Activated naive CD8-positive, alpha-beta T cell treated with anti-CD3 and anti-CD28 coated beads for 36 hours (primary cell): ENCODE results near the gene UNC5B. TPM values are rescaled to one million over a fixed set of nuclear protein-coding genes. Genes with fewer than 3 reads are reported as not detected.

ENCODE experiments used
- DNase-seq: peaks from one replicate; pipeline ENCODE4 v3.0.0; 2021
- H3K27ac Mint-ChIP-seq: one replicate; pipeline ENCODE4 v1.8.0; 2022; ENCODE audit warnings: mild to moderate bottlenecking, moderate library complexity, mixed read lengths
- H3K27me3 Mint-ChIP-seq: one replicate; pipeline ENCODE4 v1.8.0; 2022; ENCODE audit warnings: mild to moderate bottlenecking, mixed read lengths
- H3K36me3 Mint-ChIP-seq: one replicate; pipeline ENCODE4 v1.8.0; 2021; ENCODE audit warnings: mild to moderate bottlenecking, mixed read lengths
- H3K4me1 Mint-ChIP-seq: one replicate; pipeline ENCODE4 v1.8.0; 2021; ENCODE audit warnings: mixed read lengths
- H3K4me3 Mint-ChIP-seq: one replicate; pipeline ENCODE4 v1.8.0; 2022; ENCODE audit warnings: mild to moderate bottlenecking, moderate library complexity, mixed read lengths
- H3K9me3 Mint-ChIP-seq: one replicate; pipeline ENCODE4 v1.8.0; 2022; ENCODE audit warnings: mixed read lengths
- total RNA-seq, 2 experiments: library from RNA; stranded (reverse); gene quantifications; one replicate each; pipeline ENCODE4 v1.2.3, GENCODE V29; 2021

Gene UNC5B
- total RNA-seq, 2 experiments from 2014 or later, result 0.04 TPM; not detected in 1

DNA sequence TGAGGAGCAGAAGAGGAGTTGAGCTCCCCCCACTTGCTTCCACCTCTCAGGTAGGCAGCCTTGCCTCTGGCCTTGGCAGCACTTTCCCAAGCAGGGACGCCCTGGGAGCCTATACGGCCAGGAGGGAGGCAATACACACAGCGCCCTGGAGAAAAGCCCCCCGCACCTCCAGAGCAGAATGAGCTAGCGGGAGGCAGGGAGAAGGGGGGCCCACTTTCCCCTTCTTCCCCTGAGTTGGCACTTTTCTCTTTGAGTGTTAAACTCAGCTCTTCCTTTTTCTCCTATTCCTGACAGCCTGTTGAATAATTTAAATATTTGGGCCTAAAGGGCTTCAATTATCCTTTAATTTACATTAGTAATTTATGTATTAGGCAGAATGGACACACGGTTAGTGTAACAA, 35.8 kb downstream of the UNC5B start:
- Mint-ChIP-seq H3K4me3 (no peak overlapping the region), H3K9me3 (no peaks in the 10 kb centered on the region), H3K36me3 (no peaks in the 10 kb centered on the region), H3K27me3 (peaks cover 13% of the 10 kb centered on the region), H3K27ac (no peak overlapping the region), H3K4me1 (no peaks in the 10 kb centered on the region)
- no peak for DNase-seq

DNA sequence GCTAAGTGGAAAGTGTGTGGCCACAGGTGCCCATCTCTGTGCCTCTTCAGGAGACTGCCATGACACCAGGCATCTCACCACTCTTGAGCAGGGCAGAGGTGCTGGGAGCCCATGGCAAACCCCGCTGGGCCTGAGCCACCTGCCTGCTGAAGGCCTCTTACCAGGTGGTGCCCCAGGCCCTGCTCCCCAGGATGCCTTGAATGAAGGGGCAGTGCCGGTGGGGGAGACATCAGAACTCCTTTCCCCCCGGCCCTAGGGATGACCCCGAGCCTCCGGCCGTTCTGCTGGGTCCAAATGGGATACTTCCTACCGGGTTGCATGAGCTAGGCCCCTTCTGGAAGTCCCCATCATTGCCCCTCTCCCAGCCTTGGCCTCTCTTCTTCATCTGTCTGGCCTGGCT, 37.6 kb downstream of the UNC5B start:
- DNase-seq, result no peak
- no peak overlapping the region for H3K27ac Mint-ChIP-seq
- peaks cover 2% of the 10 kb centered on the region for H3K27me3 Mint-ChIP-seq
- H3K36me3 Mint-ChIP-seq, result no peaks in the 10 kb centered on the region
- H3K4me3 Mint-ChIP-seq, result no peak overlapping the region
- H3K9me3 Mint-ChIP-seq, result no peaks in the 10 kb centered on the region
- H3K4me1 Mint-ChIP-seq, result no peaks in the 10 kb centered on the region

DNA sequence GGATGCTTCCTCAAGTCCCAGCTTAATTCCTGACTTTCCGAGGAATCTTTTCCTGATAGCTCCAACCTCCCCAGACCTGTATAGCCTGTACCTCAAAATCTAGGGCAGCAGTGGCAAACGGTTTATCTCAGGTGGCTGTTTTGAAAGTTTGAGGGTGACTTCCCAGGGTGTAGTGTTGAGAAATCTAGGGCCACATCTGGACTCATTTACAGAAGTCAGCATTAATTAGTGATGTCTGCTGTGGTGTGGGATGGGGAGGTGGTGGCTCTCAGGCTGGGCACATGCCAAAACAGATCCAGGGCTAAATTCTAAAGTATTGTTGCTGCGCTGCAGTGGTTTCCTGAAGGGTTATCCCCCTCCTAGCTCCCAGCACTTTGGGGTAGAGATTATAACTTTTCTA, 38.0 kb downstream of the UNC5B start:
- no peaks in the 10 kb centered on the region for H3K27me3 Mint-ChIP-seq
- no peaks in the 10 kb centered on the region for H3K9me3 Mint-ChIP-seq
- DNase-seq, result no peak
- no peaks in the 10 kb centered on the region for H3K36me3 Mint-ChIP-seq
- H3K4me3 Mint-ChIP-seq, result no peak overlapping the region
- H3K4me1 Mint-ChIP-seq, result no peaks in the 10 kb centered on the region
- no peak overlapping the region for H3K27ac Mint-ChIP-seq

DNA sequence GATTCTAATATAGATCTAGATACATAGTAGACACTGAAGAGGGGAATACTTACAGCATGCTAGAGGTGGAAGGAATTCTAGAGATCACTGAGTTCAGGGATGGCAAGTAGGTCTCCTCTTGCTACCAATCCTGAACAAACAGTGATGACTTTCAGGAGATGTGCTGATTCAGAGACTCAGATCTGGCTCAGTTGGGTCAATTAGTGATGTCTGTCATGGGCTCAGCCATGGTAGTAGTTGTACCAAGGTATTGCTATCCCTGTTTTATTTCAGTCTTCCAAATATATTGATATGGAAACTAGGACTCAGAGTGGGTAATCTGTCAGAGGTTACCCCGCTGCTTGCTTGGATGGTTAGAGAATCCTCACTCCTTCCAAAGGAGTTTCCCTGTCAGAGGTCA, 38.5 kb downstream of the UNC5B start:
- Mint-ChIP-seq H3K9me3 (no peaks in the 10 kb centered on the region), H3K4me3 (no peak overlapping the region), H3K4me1 (no peaks in the 10 kb centered on the region), H3K36me3 (no peaks in the 10 kb centered on the region), H3K27ac (no peak overlapping the region), H3K27me3 (no peaks in the 10 kb centered on the region)
- DNase-seq, result no peak

DNA sequence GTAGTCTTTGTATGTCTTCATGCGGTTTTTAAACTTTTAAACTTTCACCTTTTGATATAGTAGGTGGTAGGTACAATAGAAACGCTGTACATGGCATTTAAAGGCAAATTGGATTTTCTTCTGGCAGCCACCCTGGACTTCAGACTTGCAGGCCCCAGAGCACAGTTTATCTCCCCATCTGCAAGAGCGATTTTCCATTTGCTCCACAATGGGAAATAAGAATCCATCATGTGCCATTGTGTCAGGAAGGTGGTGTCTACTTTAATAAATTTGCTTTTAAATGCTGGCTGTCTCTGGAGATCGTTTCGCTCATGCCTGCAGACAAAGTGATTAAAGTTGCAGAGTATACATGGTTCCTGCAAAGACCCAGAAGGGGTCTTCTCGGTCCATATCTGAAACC, 38.9 kb downstream of the UNC5B start:
- Mint-ChIP-seq H3K4me3 (no peak overlapping the region), H3K4me1 (no peaks in the 10 kb centered on the region), H3K36me3 (no peaks in the 10 kb centered on the region)

DNA sequence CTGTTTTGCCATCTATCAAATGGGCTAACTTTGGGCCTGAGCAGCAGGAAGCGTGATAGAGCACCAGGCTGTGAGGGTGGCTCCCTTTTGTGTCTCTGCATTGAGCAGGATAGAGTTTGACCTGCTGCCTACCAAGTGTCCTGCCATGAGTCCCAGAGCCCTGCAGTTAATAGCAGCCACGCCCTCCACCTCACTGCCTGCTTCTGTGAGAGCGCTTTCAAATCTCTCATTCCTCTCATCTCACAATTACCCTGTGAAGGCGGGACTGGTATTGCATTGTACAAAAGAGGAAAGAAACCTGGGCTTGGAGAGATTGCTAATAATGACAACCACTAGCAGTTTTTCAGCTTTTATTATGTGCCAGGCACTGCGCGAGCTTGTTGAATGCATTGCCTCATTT, 39.9 kb downstream of the UNC5B start:
- no peaks in the 10 kb centered on the region for H3K27me3 Mint-ChIP-seq
- H3K9me3 Mint-ChIP-seq, result no peaks in the 10 kb centered on the region
- no peak for DNase-seq
- no peaks in the 10 kb centered on the region for H3K4me1 Mint-ChIP-seq
- no peaks in the 10 kb centered on the region for H3K36me3 Mint-ChIP-seq
- no peak overlapping the region for H3K4me3 Mint-ChIP-seq
- H3K27ac Mint-ChIP-seq, result no peak overlapping the region

More for the DNA sequence above, 38.9 kb downstream of the UNC5B start:
- Mint-ChIP-seq H3K27ac (no peak overlapping the region), H3K9me3 (no peaks in the 10 kb centered on the region), H3K27me3 (no peaks in the 10 kb centered on the region)
- DNase-seq, result no peak

DNA sequence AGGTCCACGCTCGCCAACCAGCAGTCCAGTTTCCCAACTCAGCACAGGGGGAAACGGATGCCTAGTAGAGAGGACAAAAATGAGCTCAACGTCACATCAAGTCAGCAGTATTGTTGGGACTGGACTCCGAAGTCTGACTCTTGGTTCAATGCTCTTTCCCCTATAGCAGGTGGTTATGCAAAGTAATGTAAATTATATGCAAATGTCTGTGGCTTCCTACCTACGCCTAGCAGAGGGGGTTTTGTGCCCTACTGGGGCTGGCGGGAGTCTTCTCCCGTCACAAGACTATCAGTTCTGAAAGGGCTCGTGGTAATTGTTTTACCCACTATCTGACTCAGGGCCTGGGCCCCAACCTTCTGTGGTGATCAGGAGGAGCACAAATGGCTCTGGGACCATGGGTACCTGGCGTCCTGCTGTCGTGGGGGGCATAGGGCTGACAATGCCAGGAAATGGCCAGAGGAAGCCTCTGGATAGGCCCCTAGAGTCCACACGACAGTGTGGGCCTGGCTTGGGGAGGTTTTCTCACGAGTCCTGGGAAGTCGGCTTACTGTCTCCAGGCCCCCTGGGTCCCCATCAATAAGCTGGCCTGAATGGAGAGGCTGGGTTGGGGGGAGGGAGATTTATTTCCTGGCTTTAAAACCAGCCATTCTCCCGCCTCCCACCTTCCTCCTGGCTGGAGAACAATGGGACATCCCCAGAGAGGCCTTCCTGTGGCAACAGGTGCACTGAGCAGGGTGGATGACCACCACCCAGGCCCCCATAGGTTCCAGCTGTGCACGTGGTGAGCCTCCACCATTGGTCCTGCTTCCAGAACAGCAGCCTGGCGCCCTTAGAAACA, 41.8 kb downstream of the UNC5B start:
- H3K27me3 Mint-ChIP-seq, result no peaks in the 10 kb centered on the region
- H3K4me3 Mint-ChIP-seq, result no peak overlapping the region
- no peaks in the 10 kb centered on the region for H3K36me3 Mint-ChIP-seq
- no peak for DNase-seq
- H3K9me3 Mint-ChIP-seq, result no peaks in the 10 kb centered on the region
- no peak overlapping the region for H3K27ac Mint-ChIP-seq
- H3K4me1 Mint-ChIP-seq, result no peaks in the 10 kb centered on the region

DNA sequence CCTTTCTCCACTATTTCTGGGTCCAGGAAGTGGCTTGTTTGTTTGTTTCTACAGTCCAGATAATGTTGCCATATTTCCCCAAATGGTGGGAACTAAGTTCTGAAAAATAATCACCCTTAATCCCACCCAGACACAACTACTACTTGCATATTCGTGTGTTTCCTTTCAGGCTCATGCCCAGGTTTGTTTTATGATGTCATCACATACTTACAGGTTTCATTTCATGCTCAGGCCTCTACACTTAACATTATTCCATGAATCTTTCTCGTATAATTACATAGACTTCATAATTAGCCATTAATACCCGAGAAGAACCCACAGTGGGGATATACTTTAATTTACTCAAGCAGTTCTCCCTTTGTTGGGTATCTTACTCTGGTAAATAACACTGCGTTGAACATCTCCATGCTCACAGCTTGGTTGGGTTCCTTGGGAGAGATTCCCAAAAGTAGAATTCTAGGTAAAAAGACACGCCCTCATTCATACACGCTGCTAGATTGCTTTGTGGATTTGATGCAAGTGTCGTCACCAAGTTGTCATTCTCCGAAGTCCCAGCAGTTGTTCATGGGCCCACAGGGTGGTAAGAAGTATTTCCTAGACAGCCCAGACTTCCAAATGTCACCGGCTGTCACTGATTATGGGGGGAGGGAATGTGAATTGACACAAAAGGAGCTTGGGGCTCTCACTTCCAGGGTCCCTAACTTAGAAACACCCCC, 42.6 kb downstream of the UNC5B start:
- H3K9me3 Mint-ChIP-seq, result no peaks in the 10 kb centered on the region

DNA sequence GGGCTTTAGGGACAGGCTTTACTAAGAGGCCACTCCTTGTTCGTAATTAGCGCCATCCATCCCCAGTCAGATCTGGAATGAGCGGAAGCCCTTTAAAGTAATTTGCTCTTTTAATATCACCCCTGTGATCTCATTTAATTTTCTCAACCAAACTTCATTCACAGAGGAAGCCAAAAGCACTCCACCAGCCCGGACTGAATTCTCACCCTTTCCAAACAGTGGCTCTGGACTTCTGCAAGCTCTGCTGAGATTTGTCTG, 43.1 kb downstream of the UNC5B start:
- no peaks in the 10 kb centered on the region for H3K36me3 Mint-ChIP-seq
- H3K4me3 Mint-ChIP-seq, result no peak overlapping the region
- H3K27me3 Mint-ChIP-seq, result no peaks in the 10 kb centered on the region
- no peak for DNase-seq
- H3K27ac Mint-ChIP-seq, result no peak overlapping the region
- H3K9me3 Mint-ChIP-seq, result no peaks in the 10 kb centered on the region
- no peaks in the 10 kb centered on the region for H3K4me1 Mint-ChIP-seq

More for the DNA sequence above, 42.6 kb downstream of the UNC5B start:
- Mint-ChIP-seq H3K27ac (no peak overlapping the region), H3K4me3 (no peak overlapping the region), H3K4me1 (no peaks in the 10 kb centered on the region), H3K36me3 (no peaks in the 10 kb centered on the region), H3K27me3 (no peaks in the 10 kb centered on the region)
- DNase-seq, result no peak

DNA sequence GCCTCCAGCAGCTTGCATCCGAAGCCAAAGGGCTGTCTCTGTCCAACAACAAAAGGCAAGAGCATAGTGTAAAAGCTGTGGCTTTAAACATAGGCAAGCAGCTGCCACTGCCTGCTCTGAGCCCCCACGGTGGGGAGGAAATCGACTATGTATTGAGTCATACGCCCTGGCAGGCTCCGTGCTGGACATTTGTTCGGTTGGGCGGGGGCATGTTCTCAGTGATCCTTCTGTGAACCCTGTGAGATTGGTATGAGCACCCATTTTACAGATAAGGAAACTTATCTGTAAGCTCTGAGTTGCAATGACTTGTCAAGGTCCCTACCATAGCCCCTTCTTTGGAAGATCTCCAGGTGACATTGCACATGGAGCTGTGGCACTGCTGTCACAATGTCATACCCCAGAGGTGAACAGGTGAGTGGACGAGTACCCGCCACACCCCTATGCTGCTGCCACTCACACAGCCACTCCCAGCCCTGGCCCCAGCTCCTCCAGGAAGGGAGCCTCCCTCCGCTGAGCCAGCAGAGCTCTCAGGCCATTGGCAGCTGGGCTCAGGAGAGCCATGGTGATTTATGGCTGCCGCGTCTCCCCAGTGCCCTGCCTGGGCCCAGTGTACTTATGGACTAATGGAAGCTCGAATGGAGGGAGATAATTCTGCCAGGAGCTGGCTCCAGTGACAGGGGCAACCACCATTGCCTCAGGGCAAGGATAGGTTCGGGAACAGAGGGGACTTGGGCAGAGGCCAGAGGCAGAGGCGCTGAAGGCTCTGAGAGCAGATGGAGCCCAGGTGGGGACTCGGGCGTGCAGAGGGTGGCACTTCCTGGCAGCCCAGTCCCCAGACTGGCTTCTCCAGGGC, 43.7 kb downstream of the UNC5B start:
- no peaks in the 10 kb centered on the region for H3K27me3 Mint-ChIP-seq

DNA sequence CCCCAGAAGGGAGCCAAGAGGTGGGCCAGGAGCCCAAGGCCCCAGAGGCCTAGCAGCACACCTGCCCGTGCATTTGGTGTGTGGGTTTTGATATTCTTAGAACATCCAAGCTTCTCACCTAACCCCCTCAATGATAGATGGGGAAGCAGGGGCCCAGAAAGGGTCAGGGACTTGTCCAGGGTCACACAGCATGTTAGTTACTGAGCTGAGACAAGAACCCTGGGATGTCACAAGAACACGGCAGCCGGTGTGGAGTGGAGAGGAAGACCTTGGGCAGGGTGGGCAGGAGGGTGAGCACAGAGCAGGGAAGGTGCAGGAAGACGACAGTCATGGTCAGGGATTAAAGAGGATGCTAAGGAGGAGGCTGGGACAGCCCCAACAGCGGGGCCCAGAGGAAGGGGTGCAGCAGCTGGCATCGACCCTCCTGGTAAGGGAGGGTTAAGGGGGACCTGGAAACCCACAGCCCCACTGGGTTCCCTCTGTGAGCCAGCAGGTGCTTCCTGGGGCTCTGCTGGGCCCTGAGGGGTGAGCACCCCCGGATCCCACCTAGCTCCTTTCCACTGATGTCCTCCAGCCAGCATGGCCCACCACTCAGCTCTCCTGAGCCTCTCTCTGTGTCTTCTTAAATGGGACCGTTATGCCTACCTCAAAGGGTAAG, 44.4 kb downstream of the UNC5B start:
- no peak for DNase-seq
- H3K4me3 Mint-ChIP-seq, result no peak overlapping the region
- no peaks in the 10 kb centered on the region for H3K27me3 Mint-ChIP-seq
- H3K36me3 Mint-ChIP-seq, result no peaks in the 10 kb centered on the region
- no peak overlapping the region for H3K27ac Mint-ChIP-seq
- no peaks in the 10 kb centered on the region for H3K4me1 Mint-ChIP-seq
- H3K9me3 Mint-ChIP-seq, result no peaks in the 10 kb centered on the region

More for the DNA sequence above, 43.7 kb downstream of the UNC5B start:
- H3K36me3 Mint-ChIP-seq, result no peaks in the 10 kb centered on the region
- H3K4me3 Mint-ChIP-seq, result no peak overlapping the region
- H3K9me3 Mint-ChIP-seq, result no peaks in the 10 kb centered on the region
- H3K4me1 Mint-ChIP-seq, result no peaks in the 10 kb centered on the region
- no peak for DNase-seq
- no peak overlapping the region for H3K27ac Mint-ChIP-seq

DNA sequence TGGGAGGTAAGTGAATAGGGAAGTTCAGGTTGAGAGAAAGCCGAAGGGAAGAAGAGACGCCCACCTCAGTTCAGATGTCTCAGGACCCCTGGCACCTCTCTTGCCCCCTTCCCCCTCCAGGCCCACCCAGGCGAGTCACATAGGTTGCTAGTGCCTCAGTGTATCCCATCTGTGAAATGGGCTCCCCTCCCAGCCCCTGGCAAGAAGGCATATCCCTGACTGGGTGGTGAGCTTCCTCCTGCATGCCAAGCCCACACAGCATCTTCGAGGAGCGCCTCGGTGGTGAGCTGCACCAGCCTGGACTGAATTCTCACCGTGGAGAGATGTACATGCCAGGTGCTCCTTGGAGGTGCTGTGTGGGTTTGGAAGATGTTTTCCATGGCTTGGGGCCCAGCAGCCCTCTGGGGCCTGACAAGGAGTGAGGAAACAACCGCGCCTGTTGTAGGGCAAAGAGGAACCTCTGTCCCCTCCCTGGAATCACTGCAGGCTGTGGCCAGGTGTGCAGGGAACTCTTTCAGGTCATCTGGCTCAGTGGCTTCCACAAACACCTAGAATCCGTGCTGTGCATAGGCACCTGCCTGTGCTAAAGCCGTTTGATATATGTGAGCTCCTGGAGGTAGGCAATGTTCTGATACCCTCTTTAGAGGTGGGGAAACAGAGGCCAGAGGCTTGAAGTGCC, 45.1 kb downstream of the UNC5B start:
- H3K4me1 Mint-ChIP-seq, result no peaks in the 10 kb centered on the region
- no peaks in the 10 kb centered on the region for H3K27me3 Mint-ChIP-seq
- no peak overlapping the region for H3K27ac Mint-ChIP-seq
- no peaks in the 10 kb centered on the region for H3K9me3 Mint-ChIP-seq
- DNase-seq, result no peak
- no peak overlapping the region for H3K4me3 Mint-ChIP-seq
- H3K36me3 Mint-ChIP-seq, result no peaks in the 10 kb centered on the region

DNA sequence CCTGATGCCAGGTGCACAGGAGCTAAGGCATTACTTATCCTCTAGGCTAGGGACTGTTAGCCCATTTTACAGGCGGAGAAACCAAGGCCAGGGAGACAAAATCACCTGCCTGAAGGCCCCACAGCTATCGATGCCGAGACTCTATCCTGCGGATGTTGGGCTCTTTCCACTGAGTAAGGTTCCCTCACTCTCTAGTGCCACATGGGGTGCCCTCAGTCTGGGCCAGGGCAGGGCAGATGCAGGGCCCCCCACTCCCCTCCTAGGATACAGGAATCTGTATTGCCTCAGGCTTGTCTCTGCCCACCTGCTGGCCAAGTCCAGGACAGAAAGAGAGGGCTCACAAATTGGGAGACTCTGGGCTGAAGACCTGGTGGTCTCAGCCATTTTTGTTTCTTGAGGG, 45.7 kb downstream of the UNC5B start:
- H3K9me3 Mint-ChIP-seq, result no peaks in the 10 kb centered on the region
- H3K27me3 Mint-ChIP-seq, result no peaks in the 10 kb centered on the region
- no peaks in the 10 kb centered on the region for H3K4me1 Mint-ChIP-seq
- no peak for DNase-seq
- H3K4me3 Mint-ChIP-seq, result no peak overlapping the region
- H3K36me3 Mint-ChIP-seq, result no peaks in the 10 kb centered on the region
- no peak overlapping the region for H3K27ac Mint-ChIP-seq

DNA sequence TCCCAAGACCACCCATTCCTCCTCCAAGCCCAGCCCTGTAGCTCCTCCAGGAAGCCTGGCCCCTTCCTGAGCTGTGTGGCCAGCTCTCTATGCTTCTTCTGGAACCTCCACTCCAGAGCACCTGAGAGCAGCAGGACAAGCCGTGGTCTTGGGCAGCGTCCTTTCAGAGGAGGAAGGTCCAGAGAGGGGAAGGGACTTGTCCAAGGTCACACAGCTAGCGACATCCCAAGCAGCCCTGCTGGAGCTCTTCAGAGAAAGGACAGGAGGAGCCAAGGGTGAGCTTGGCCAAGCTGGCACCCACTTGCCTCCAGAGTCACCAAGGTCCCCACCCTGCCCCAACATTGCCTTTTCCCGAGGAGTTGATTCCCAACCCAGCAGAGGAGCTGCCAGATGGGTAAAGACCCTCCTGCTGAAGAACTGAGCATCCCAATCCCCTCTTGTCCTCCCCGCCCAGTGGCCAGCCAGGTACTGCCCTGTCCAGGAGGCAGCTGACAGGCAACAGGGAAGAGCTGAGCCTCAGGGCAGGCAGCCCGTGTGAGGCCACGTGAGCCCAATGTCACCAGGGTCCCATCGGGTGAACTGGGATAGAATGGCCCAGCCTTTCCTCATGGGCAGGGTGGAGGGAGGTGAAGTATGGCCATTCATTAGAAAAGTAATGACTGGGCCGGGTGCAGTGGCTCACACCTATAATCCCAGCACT, 46.2 kb downstream of the UNC5B start:
- Mint-ChIP-seq H3K4me1 (no peaks in the 10 kb centered on the region), H3K4me3 (no peak overlapping the region), H3K9me3 (no peaks in the 10 kb centered on the region), H3K27ac (no peak overlapping the region), H3K36me3 (no peaks in the 10 kb centered on the region), H3K27me3 (no peaks in the 10 kb centered on the region)
- DNase-seq, result no peak
